CD4-positive, alpha-beta T cell treated with Interleukin-15 for 1 hour (primary cell): ENCODE measurements around the gene CPNE9.

ENCODE experiments used
- DNase-seq: peaks from one replicate; pipeline ENCODE4 v3.0.0-alpha.2; 2020

CPNE9 gene

GRCh38 chr3:9703736-9704346 lies at the start of gene CPNE9:
Gene CPNE9 (plus strand): TSS chr3:9703833. CDS start chr3:9703997, 164 bp downstream.
- DNase-seq = no peak

GRCh38 chr3:9659849-9660248 lies 43.8 kb upstream of the CPNE9 start:
- no peak for DNase-seq

GRCh38 chr3:9660972-9661371 lies 42.7 kb upstream of the CPNE9 start:
- DNase-seq = no peak

GRCh38 chr3:9664119-9664751 lies 39.4 kb upstream of the CPNE9 start:
- no peak for DNase-seq

- no peak for DNase-seq
These were observed 36.8 kb upstream of the CPNE9 start for GRCh38 chr3:9666704-9667445.

GRCh38 chr3:9669277-9669676 lies 34.4 kb upstream of the CPNE9 start:
- no peak for DNase-seq

GRCh38 chr3:9669720-9670432 lies 33.8 kb upstream of the CPNE9 start:
- DNase-seq = no peak

GRCh38 chr3:9673082-9673481 lies 30.6 kb upstream of the CPNE9 start:
- DNase-seq = no peak

GRCh38 chr3:9673752-9674151 lies 29.9 kb upstream of the CPNE9 start:
- no peak for DNase-seq

GRCh38 chr3:9675736-9676290 lies 27.8 kb upstream of the CPNE9 start:
- no peak for DNase-seq

- no peak for DNase-seq
These were observed 26.8 kb upstream of the CPNE9 start for GRCh38 chr3:9676785-9677184.

- DNase-seq = no peak
These were observed 25.1 kb upstream of the CPNE9 start for GRCh38 chr3:9678493-9678892.

GRCh38 chr3:9679476-9680080 lies 24.1 kb upstream of the CPNE9 start:
- DNase-seq = no peak

- no peak for DNase-seq
These were observed 22.5 kb upstream of the CPNE9 start for GRCh38 chr3:9681011-9681722.

- DNase-seq = no peak
These were observed 21.9 kb upstream of the CPNE9 start for GRCh38 chr3:9681723-9682081.

- DNase-seq = no peak
These were observed 21.5 kb upstream of the CPNE9 start for GRCh38 chr3:9682096-9682495.

GRCh38 chr3:9683426-9683825 lies 20.2 kb upstream of the CPNE9 start:
- no peak for DNase-seq

- no peak for DNase-seq
These were observed 18.2 kb upstream of the CPNE9 start for GRCh38 chr3:9685216-9686049.

GRCh38 chr3:9686050-9686550 lies 17.5 kb upstream of the CPNE9 start:
- DNase-seq = no peak

- DNase-seq = no peak
These were observed 16.9 kb upstream of the CPNE9 start for GRCh38 chr3:9686703-9687102.

GRCh38 chr3:9687514-9687913 lies 16.1 kb upstream of the CPNE9 start:
- no peak for DNase-seq
